ENCODE results near the gene POU2F1. TPM values are rescaled to one million over a fixed set of nuclear protein-coding genes. Genes with fewer than 3 reads are reported as not detected.

Gene POU2F1
- total RNA-seq, 3 donors from 2014 or later = 20.0 to 29.0 (median 21.0) TPM

GRCh38 chr1:167333703-167334102 lies 113.0 kb downstream of the POU2F1 start:
- intact Hi-C loops (cut with DNase I; ENCODE audit: low total_unique reads) = no loop called here

GRCh38 chr1:167339405-167339804 lies 118.7 kb downstream of the POU2F1 start:
- Histone ChIP-seq H3K27me3 (no peaks in the 10 kb centered on the region), H3K27ac (no peak overlapping the region), H3K4me3 (no peak overlapping the region), H3K4me1 (no peaks in the 10 kb centered on the region), H3K36me3 (no peaks in the 10 kb centered on the region), H3K9me3 (peaks cover 0 to 25% of the 10 kb centered on the region in 2 donors)
- TF ChIP-seq CTCF (IDR thresholded peaks at IDR 0.05) = no peak
- no peak for TF ChIP-seq POLR2A (IDR thresholded peaks at IDR 0.05)
- TF ChIP-seq POLR2AphosphoS5 (IDR thresholded peaks at IDR 0.05) = no peak
- intact Hi-C loops (cut with DNase I; ENCODE audit: low total_unique reads) = no loop called here
- no peak for DNase-seq (ENCODE audit: low spot score in 2 of 2)

More at GRCh38 chr1:167333703-167334102, 113.0 kb downstream of the POU2F1 start:
- Histone ChIP-seq H3K27me3 (no peaks in the 10 kb centered on the region), H3K4me1 (no peaks in the 10 kb centered on the region), H3K4me3 (no peak overlapping the region), H3K36me3 (no peaks in the 10 kb centered on the region), H3K9me3 (peaks cover 0 to 20% of the 10 kb centered on the region in 2 donors), H3K27ac (no peak overlapping the region)
- no peak for DNase-seq (ENCODE audit: low spot score in 2 of 2)
- TF ChIP-seq POLR2AphosphoS5 (IDR thresholded peaks at IDR 0.05) = no peak
- no peak for TF ChIP-seq CTCF (IDR thresholded peaks at IDR 0.05)
- no peak for TF ChIP-seq POLR2A (IDR thresholded peaks at IDR 0.05)

GRCh38 chr1:167342846-167343245 lies 122.2 kb downstream of the POU2F1 start:
- Histone ChIP-seq H3K27ac (no peak overlapping the region), H3K36me3 (no peaks in the 10 kb centered on the region), H3K9me3 (peaks cover 0 to 13% of the 10 kb centered on the region in 2 donors), H3K4me1 (no peaks in the 10 kb centered on the region), H3K27me3 (no peaks in the 10 kb centered on the region), H3K4me3 (no peak overlapping the region)
- TF ChIP-seq POLR2AphosphoS5 (IDR thresholded peaks at IDR 0.05) (no peak), POLR2A (IDR thresholded peaks at IDR 0.05) (no peak), CTCF (IDR thresholded peaks at IDR 0.05) (no peak)
- intact Hi-C loops (cut with DNase I; ENCODE audit: low total_unique reads) = no loop called here
- no peak for DNase-seq (ENCODE audit: low spot score in 2 of 2)

GRCh38 chr1:167344112-167344511 lies 123.4 kb downstream of the POU2F1 start:
- Histone ChIP-seq H3K36me3 (no peaks in the 10 kb centered on the region), H3K9me3 (peaks cover 0 to 1% of the 10 kb centered on the region in 2 donors), H3K27ac (no peak overlapping the region), H3K27me3 (no peaks in the 10 kb centered on the region), H3K4me3 (no peak overlapping the region), H3K4me1 (no peaks in the 10 kb centered on the region)
- DNase-seq (ENCODE audit: low spot score in 2 of 2) = no peak
- intact Hi-C loops (cut with DNase I; ENCODE audit: low total_unique reads) = no loop called here
- no peak for TF ChIP-seq CTCF (IDR thresholded peaks at IDR 0.05)
- TF ChIP-seq POLR2A (IDR thresholded peaks at IDR 0.05) = no peak
- TF ChIP-seq POLR2AphosphoS5 (IDR thresholded peaks at IDR 0.05) = no peak

- no peaks in the 10 kb centered on the region for H3K27me3 ChIP-seq
- no peaks in the 10 kb centered on the region for H3K9me3 ChIP-seq
- H3K36me3 ChIP-seq = no peaks in the 10 kb centered on the region
- H3K4me3 ChIP-seq = no peak overlapping the region
- TF ChIP-seq CTCF (IDR thresholded peaks at IDR 0.05) (no peak), POLR2AphosphoS5 (IDR thresholded peaks at IDR 0.05) (no peak), POLR2A (IDR thresholded peaks at IDR 0.05) (no peak)
- intact Hi-C loops (cut with DNase I; ENCODE audit: low total_unique reads) = no loop called here
- no peaks in the 10 kb centered on the region for H3K4me1 ChIP-seq
- no peak overlapping the region for H3K27ac ChIP-seq
- DNase-seq (ENCODE audit: low spot score in 2 of 2) = no peak
Measured at GRCh38 chr1:167344615-167345385, 124.1 kb downstream of the POU2F1 start.
